Stimulated activated CD4-positive, alpha-beta T cell treated with anti-CD3 and anti-CD28 coated beads, Interleukin-4, amount 100 ng/mL, for 24 hours (primary cell): Measurements from ENCODE around the gene CFI.
A peak's percentile ranks its signal among the peaks of the same experiment; 100 is the strongest.

Experiments
- DNase-seq: peaks from one replicate; pipeline ENCODE4 v3.0.0-alpha.2; 2020

CFI gene

DNA sequence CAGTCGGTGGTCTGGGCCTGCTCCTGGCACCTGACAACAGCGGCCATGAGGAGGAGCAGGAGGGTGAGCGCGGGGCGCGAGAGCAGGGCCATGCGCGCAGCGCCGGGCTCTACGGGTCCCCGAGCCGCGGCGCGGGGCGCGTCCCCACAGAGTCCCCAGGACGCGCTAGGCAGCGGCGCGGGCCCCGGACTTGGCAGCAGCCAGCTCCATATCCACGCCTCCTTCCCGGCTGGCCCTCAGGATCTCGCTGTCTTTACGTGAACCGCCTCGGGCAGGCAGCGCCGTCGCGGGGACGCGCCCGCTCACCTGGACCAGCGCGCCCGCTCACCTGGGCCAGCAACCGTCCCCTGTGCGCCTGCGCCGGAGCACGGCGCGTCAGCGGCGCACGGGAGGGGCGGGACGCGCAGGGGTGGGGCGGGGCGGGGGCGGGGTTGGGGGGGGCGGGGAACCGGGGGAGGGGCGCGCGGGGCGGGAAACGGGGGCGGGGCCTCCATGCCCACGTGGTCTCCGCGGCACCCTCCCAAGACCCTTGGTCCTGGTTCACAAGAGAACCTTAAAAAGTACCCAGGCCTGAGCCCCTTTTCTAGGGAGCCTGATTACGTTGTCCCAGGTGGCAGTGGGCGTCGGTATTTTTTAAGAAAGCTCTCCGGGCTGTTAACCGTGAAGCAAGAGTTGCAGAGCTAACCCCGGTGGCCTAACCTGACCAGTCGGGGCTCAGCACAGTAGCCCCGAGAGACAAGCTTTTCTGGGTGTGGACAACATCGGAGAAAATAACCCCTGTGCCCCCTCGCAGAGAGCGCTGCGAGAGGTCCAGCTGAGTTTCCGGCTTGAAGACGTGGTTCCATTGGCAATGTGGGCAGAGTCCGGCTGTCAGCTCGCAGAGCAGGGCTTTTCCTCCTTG is 71.8 kb downstream of the CFI start, which contains the start of gene PLA2G12A:
Gene PLA2G12A, minus strand, starts transcription at position 353 of the 901 bp plus-strand sequence. Its CDS starts 261 bp downstream, at position 92.
- peak; percentile 73 for DNase-seq

DNA sequence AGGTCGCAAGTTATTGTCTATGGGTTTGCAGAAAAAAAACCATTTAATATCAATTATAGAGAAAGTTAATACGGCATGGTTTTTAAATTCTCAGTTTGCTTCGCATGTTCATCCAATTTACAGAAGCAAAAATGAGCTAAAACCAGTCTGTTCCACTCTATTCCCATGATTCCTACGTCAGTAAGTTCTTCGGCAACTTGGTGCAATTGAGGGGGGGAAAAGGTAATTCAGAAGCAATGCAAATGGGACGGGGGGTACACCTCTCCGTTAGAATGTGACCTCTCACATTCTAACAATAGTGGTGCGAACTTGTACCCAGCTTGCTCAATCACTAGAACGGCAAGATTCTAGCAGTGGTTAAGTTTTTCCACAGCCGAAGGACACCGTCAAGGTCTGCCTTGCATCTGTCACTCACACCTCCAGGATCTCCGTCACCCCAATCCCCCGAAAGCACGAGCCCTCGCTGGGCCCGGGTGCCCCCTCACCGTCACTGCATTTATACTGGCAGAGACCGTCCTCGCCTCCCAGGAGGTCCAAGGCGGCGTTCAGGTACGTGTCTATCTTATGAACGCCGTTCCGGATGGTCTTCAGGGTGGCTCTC is 72.6 kb downstream of the CFI start:
- DNase-seq = no peak

DNA sequence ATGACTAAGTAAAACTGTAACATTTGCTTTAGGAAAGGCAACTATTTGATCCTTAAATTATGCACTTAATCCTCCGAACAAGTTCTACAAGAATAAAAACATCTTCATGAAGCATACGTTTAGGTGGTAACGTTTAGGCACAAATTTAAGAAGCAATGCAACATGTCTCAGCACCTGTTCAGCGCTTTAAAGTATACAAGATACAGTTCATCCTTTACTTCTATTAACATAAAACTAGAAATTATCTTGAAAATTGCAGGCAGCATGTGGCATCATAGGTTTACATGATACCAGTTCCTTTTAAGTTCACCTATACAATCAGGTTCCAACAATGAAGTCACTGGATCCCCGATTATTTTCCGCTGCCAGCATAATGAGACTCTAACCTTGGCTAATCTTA is 73.4 kb downstream of the CFI start:
- no peak for DNase-seq

DNA sequence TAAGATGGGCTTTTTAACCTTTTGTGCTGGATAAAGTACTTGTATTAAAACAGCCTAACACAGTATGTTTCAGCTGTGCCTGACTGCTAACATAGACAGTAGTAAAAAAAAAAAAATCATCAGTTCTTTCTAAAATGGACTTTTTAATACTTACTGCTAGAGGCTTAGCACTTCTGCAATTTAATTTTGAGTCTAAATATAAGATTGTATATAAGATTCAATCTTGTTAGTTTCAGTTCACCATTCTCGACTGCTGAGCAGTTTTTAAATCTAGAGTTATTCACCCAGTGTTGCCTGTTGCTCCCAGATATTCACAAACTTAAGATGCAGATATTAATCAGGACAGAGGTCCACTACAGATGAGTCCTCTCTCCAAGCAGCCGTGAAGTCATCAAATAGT is 78.7 kb downstream of the CFI start:
- DNase-seq = no peak

DNA sequence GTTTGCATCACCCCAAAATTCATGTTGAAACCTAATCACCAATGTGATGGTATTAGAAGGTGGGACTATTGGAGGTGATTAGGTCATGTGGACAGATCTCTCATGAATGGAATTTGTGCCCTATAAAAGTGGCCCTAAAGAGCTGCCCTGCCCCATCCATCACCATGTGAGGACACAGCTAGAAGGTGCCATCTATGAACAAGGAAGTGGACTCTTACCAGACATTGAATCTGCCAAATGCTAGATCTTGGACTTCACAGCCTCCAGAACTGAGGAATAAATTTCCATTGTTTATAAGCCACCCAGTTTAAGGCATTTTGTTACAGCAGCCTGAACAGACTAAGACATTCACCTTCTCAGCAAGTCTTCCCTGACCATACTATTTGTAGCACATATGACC is 79.4 kb downstream of the CFI start:
- no peak for DNase-seq

DNA sequence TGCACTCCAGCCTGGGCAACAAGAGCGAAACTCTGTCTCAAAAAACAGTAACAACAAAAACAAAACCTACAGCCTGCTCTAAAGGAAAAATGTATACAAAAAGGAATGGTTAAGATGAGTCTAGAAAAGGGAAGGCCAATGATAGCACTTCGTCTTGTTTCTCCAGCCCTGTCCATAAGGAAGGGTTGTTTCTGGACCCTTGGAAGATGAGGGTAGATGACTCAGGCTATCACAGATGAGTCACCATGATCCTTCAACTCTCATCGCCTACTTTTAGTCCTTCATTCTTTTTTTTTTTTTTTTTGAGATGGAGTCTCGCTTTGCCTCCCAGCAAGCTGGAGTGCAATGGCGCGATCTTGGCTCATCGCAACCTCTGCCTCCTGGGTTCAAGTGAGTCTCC is 80.8 kb downstream of the CFI start:
- DNase-seq = no peak

DNA sequence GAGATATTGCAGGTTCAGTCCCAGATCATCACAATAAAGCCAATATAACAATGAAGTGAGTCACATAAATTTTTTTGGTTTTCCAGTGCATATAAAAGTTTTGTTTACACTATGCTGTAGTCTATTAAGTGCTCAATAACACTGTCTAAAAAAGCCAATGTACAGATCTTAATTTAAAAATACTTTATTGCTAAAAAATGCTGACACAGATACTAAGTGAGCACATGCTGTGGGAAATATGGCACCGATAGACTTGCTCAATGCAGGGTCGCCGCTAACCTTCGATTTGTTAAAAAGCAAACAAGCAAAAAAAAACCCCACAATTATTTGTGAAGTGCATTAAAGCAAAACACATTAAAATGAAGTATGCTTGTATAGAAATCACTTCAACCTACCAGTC is 82.2 kb downstream of the CFI start:
- DNase-seq = no peak

DNA sequence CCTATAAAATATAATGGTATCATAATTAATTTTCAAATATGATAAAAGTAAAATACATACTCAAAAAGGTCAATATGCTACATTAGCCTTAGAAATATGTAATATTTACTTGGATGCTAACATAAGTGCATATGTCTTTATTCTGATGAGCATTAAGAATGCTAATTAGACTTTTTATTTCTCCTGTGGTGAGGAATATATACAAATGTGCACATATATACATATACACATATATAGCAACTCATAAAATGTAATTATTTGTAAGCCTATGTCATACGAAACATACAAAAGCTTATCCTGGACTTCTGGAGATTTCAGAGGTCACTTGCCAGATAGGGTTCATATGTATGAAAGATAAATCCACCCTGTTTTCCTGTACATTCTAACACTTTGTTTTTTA is 83.0 kb downstream of the CFI start:
- no peak for DNase-seq

DNA sequence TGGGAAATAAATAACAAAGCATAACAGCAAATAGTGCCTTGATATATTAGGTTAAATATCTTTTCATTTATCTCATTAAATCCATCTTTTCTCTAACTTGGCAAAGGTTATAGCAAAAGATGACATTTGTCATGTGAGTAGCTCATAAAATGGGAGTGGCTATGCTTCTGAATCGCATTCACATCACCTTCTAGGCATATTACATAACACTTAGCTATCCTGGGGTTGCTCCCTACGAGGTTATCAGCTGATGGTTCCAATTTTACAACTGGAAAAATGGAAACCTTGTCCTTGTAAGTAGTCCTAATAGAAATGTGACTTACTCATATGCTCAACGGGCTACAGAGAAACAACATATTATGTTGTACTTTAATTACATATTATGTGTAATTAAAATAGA is 88.3 kb downstream of the CFI start:
- DNase-seq = no peak

DNA sequence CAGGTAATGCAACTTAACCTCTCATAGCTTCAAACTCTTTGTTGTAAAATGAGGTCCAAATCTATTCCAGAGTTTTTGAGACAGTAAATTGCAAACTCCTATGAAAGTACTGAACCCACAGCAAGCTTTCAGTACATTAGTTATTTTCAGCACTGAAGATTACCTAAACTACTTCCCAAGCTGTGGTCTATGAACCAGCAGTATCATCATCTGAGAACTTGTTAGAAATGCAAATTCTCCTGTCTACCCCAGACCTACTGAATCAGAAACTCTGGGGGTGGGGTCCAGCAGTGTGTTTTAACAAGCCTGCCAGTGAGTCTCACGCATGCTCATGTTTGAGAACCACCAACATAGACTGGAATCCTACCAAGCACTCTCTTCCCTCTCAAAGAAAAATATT is 92.8 kb downstream of the CFI start:
- no peak for DNase-seq

DNA sequence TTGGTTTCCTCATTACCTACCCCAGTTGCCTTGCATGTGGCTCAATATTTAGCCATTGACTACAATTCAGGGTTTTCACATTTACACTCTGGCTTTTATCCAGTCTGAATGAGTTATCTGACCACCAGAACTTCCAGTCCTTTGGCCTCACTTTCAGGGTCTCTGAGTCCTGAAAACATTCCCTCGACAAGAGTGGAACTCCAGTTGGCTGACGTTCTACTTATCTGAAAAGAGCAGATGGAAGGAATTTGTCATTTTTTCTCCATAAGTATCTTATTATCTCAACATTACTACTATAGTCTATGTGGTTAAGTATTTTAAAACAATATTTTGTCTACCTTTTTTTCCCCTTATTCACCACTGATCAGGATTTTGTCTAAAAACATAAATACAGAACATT is 93.4 kb downstream of the CFI start:
- no peak for DNase-seq

DNA sequence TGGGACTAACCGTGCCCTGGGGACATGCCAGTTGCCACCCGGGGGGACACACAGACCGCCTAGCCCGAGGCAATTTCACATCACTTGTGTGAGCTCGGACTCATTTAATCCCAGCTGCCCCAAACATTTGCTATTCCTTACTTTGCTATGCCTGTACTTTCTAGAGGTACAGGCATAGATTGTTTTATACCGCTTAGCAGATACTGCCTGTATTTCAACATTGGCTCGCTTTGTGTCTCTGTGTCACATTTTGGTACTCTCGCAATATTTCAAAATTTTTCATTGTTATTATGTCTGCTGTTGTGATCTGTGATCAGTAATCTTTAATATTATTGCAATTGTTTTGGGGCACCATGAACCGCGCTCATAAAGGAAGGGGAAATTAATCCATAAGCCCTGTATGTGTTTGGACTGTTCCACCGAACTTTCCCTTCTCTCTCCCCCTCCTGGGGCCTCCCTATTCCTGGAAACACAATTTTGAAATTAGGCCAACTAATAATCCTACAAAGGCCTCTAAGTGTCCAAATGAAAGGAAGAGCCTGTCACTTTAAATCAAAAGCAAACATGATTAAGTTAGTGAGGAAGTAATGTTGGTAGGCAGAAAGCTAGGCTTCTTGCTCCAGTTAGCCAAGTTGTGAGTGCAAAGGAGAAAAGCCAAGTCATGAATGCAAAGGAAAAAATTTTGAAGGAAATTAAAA is 98.0 kb downstream of the CFI start:
- DNase-seq = no peak

DNA sequence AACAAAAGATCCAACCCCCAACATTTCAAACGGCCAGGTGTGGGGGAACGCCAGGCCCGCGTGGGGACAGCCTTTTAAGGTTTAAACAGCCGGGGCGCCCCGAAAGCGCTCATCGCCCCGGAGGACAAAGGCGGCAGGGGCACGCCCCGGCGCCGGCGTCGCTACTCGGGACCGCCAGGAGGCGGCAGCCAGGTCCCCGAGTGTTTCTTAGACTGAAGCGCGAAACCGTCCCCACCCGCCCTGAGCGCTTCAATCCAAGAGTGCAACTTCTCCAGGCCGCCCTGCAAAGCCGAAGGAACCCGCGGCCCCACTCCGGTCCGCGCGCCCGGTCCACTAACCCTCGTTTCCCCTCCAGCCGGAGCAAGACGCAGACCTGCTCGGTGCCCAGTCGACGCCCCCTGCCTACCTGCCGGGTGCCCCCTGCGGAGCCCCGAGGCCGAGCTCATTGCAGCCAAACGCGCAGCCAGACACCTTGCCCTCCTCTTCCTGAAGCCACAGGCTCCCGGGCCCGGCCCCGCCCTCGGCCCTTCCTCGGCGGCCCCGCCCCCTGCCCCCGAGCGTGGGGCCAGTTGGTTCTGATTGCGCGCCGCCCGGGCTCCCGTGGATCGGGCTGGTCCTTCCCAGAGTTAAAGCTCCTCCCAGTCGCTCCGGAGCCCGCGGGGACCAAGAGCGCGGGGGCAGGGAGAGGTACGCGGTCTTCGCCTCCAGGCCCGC is 98.7 kb downstream of the CFI start, which contains the start of gene CASP6:
Gene CASP6, minus strand, starts transcription at position 496 of the 714 bp plus-strand sequence. Its CDS starts 50 bp downstream, at position 446.
- peak; percentile 64 for DNase-seq

DNA sequence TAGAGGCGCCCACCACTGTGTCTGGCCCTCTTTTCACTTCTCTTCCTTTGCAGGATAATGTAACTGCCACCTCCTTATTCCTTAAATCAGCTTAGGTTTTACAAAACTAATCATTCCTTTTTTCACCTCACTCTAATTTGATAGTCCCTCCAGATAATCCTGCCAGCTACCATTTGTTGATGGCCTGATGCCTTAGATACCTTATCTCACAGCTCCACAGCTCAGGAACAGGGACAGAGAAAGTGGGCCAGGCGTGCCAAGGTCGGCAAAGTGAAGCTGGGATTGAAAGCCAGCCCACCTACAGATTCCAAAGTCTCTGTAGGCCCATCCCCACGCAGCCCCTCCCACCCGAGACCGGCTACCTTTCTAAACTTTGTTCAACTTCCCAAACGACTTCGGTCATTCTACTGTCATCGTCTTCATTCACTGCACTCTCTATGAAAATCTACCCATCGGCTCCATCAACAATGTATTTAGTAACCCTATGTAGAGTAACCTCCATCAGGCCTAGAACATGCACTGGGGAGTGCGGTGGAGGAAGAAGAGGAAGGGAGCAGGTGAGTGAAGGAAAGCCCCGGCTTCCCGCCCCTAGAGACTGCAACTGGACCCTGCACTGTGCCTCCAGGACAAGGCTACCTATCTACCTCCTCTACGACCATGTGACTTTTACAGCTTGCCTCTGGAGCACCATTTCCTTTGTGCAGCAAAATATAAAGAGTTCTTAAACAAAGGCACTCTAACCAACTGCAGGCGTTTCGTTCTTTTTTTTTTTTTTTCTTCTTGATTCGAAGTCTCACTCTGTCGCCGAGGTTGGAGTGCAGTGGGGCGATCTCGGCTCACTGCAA is 100.0 kb downstream of the CFI start:
- DNase-seq = no peak

DNA sequence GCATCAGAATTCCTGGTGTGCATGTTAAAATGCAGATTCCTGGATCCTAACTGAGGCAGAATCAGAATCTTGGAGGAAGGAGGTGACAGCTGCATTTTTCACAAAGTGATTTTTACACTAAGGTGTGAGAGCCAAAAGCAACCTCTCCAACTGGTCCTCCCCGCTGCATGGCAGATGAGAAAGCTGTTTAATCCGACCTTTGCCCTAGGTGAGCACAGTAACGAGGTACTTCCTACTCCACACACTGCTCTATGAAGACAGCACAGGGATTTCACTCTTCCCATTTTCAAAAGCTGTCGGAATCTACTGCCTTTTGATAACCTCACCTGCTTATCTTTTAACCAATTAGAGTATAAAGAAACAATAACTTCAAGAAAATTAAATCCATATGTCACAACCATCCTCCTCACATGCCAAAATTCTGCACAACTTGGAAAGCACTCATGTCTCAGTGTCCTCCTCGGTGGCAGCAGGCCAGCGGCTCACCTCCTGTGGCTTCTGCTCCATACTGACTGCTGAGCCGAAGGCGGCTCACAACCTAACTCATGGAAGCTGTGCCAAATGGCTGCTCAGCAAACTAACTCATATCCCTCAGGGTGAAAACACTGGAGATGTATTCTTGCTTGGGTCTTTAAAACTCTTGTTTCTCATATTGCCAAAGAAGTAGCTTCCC is 102.1 kb downstream of the CFI start:
- no peak for DNase-seq

DNA sequence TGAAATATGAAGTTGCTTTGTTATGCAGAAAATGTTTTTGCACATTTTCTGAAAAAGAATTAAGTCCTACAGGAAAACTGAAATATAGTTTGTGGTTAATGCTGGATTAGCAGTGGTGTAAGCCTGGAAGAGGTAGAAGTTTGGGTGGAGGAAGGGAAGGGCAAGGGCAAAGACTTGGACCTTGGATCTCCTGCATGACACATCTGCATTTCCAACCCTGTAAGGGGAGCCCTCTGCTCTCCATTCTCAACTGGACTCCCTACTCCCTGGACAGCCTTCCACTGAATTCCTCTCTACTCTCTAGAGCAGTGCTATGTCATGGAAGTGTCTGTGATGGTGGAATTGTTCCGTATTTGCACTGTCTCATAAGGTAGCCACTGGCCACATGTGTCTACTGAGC is 103.1 kb downstream of the CFI start:
- no peak for DNase-seq

DNA sequence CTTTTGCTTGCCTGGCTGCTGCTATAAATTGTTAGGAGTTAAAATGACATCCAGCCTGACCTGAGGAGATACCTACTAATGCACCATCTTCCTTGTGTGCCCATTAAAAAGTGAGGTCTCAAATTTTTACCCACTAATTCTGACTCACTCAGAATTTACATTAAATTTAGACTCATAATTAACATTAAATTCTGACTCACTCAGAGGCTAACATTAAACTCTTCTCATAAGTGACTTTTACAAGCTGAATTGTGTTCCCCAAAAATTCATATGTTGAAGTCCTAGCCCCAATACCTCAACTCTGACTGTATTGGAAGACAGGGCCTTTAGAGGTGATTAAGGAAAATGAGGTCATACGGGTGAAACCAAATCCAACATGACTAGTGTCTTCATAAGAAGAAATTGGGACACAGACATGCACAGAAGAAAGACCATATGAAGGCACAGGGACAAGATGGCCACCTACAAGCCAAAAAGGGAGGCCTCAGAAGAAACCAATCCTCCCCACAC is 110.3 kb downstream of the CFI start:
- DNase-seq = no peak
